Calu3 (cell line): ENCODE results near the gene DISP3. TPM values are rescaled to one million over a fixed set of nuclear protein-coding genes. Genes with fewer than 3 reads are reported as not detected.

ENCODE experiments used
- BruUV-seq: library from RNA; stranded (reverse); fragments of 400-500 nt; replicated peaks from 2 replicates; lab custom pipeline; 2021; lab: Mats Ljungman, UMichigan
- CTCF ChIA-PET: fragments of 300-600 bp; sonication (Branson Sonifier 250); formaldehyde crosslinking; loops from one replicate; lab custom pipeline; 2022; ENCODE audit warnings: antibody characterized with exemption; lab: Charles Lee
- DNase-seq: peaks from one replicate; pipeline ENCODE4 v3.0.0; 2022
- H3K27ac Mint-ChIP-seq: one replicate; pipeline ENCODE4 v1.8.0; 2022; ENCODE audit warnings: mixed read lengths; ENCODE audit not compliant: unreplicated experiment
- H3K27me3 Mint-ChIP-seq: one replicate; pipeline ENCODE4 v1.8.0; 2022; ENCODE audit warnings: mixed read lengths; ENCODE audit not compliant: unreplicated experiment
- H3K36me3 Mint-ChIP-seq: one replicate; pipeline ENCODE4 v1.8.0; 2022; ENCODE audit warnings: mild to moderate bottlenecking, moderate library complexity, mixed read lengths; ENCODE audit not compliant: insufficient read depth, unreplicated experiment
- H3K4me1 Mint-ChIP-seq: one replicate; pipeline ENCODE4 v1.8.0; 2022; ENCODE audit warnings: mild to moderate bottlenecking, low read depth, mixed read lengths; ENCODE audit not compliant: unreplicated experiment
- H3K4me3 Mint-ChIP-seq: one replicate; pipeline ENCODE4 v1.8.0; 2022; ENCODE audit warnings: mild to moderate bottlenecking, low read depth, moderate library complexity, mixed read lengths; ENCODE audit not compliant: unreplicated experiment
- H3K9me3 Mint-ChIP-seq: one replicate; pipeline ENCODE4 v1.8.0; 2022; ENCODE audit warnings: low read depth, mixed read lengths; ENCODE audit not compliant: unreplicated experiment
- intact Hi-C: fragments of 100-400 bp; cut with micrococcal nuclease; formaldehyde crosslinking; loops from one replicate; pipeline ENCODE4 v1.10.0; 2022; ENCODE audit not compliant: unreplicated experiment
- total RNA-seq: library from RNA; stranded (reverse); gene quantifications from 2 replicates; pipeline ENCODE4 v1.2.3, GENCODE V29; 2022
- TF ChIP-seq, protein P1 (sequence below): fragments of 200-600 bp; IDR thresholded peaks from one replicate; pipeline ENCODE4 v1.8.0; 2022; ENCODE audit warnings: antibody characterized with exemption; ENCODE audit not compliant: unreplicated experiment

Gene DISP3
- total RNA-seq, 1 experiment from 2014 or later = 1.3 TPM

GRCh38 chr1:11559591-11559970 lies 80.6 kb downstream of the DISP3 start:
- TF ChIP-seq, protein P1, sequence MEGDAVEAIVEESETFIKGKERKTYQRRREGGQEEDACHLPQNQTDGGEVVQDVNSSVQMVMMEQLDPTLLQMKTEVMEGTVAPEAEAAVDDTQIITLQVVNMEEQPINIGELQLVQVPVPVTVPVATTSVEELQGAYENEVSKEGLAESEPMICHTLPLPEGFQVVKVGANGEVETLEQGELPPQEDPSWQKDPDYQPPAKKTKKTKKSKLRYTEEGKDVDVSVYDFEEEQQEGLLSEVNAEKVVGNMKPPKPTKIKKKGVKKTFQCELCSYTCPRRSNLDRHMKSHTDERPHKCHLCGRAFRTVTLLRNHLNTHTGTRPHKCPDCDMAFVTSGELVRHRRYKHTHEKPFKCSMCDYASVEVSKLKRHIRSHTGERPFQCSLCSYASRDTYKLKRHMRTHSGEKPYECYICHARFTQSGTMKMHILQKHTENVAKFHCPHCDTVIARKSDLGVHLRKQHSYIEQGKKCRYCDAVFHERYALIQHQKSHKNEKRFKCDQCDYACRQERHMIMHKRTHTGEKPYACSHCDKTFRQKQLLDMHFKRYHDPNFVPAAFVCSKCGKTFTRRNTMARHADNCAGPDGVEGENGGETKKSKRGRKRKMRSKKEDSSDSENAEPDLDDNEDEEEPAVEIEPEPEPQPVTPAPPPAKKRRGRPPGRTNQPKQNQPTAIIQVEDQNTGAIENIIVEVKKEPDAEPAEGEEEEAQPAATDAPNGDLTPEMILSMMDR = no peak
- intact Hi-C loops = no loop called here
- Mint-ChIP-seq H3K4me1 (no peaks in the 10 kb centered on the region), H3K36me3 (no peaks in the 10 kb centered on the region), H3K27ac (no peak overlapping the region), H3K4me3 (no peak overlapping the region), H3K27me3 (peaks cover 97% of the 10 kb centered on the region), H3K9me3 (no peaks in the 10 kb centered on the region)
- DNase-seq = no peak
- no TSS peak for BruUV-seq
- CTCF ChIA-PET = interaction anchor here (0.6 kb wide), 1 partner anchor 243 kb away, joined by 3 read pairs; no protein-coding TSS in a partner anchor

- Mint-ChIP-seq H3K27ac (no peak overlapping the region), H3K9me3 (no peaks in the 10 kb centered on the region), H3K27me3 (peaks cover 97% of the 10 kb centered on the region), H3K4me1 (no peaks in the 10 kb centered on the region), H3K36me3 (no peaks in the 10 kb centered on the region), H3K4me3 (no peak overlapping the region)
- no peak for DNase-seq
- intact Hi-C loops = no loop called here
- CTCF ChIA-PET = no interaction called here
- no TSS peak for BruUV-seq
- TF ChIP-seq, protein P1 = no peak
These were observed 81.1 kb downstream of the DISP3 start for GRCh38 chr1:11560061-11560460.

DNA sequence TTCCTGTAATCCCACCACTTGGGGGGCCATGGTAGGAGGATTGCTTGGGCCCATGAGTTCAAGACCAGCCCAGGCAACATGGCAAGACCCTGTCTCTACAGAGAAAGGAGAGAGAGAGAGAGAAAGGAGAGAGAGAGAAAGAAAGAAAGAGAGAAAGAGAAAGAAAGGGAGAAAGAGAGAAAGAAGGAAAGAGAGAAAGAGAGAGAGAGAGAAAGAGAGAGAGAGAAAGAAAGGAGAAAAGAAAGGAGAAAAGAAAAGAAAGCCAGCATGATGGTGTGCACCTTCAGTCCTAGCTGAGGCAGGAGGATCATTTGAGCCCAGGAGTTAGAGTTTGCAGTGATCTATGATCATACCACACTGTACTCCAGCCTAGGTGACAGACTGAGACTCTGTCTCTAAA lies 82.8 kb downstream of the DISP3 start:
- Mint-ChIP-seq H3K9me3 (no peaks in the 10 kb centered on the region), H3K27ac (no peak overlapping the region), H3K4me1 (no peaks in the 10 kb centered on the region), H3K36me3 (no peaks in the 10 kb centered on the region), H3K27me3 (peaks cover 97% of the 10 kb centered on the region), H3K4me3 (no peak overlapping the region)
- no TSS peak for BruUV-seq
- CTCF ChIA-PET = no interaction called here
- no peak for DNase-seq
- intact Hi-C loops = no loop called here
- TF ChIP-seq, protein P1 = no peak

DNA sequence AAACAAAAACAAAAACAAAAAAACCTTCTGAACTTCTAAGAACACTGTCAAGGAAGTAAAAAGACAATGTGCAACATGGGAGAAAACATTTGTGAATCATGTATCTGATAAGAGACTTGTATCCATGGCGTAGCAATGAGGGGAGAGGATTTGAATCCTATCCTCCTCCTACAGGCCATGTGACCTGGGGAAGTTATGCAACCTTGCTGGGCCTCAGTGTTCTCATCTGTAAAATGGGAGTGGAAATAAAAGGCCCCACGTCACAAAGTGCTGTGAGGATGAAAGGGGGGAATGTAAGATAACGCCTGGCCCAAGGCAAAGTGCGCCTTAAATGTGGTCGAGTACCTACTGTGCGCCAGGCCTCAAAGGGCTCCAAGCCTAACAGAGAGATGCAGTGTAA lies 83.7 kb downstream of the DISP3 start:
- Mint-ChIP-seq H3K9me3 (no peaks in the 10 kb centered on the region), H3K36me3 (no peaks in the 10 kb centered on the region), H3K27ac (no peak overlapping the region), H3K4me3 (no peak overlapping the region), H3K4me1 (no peaks in the 10 kb centered on the region), H3K27me3 (peaks cover 97% of the 10 kb centered on the region)
- DNase-seq = no peak
- CTCF ChIA-PET = no interaction called here
- intact Hi-C loops = no loop called here
- TF ChIP-seq, protein P1 = no peak
- no TSS peak for BruUV-seq
